ENCODE data around the gene IFITM2.

IFITM2 gene

GRCh38 chr11:280706-281485 lies 26.7 kb upstream of the IFITM2 start:
- no peak overlapping the region for H2AFZ ChIP-seq (ENCODE audit: low read depth, low read length)
- H3K4me3 ChIP-seq (ENCODE audit: low read length): no peak overlapping the region
- H3K27ac ChIP-seq (ENCODE audit: low read length): no peak overlapping the region
- H3K9ac ChIP-seq (ENCODE audit: low read length): no peak overlapping the region
- H3K4me2 ChIP-seq (ENCODE audit: low read length): no peak overlapping the region
- no peaks in the 10 kb centered on the region for H3K79me2 ChIP-seq (ENCODE audit: low read length)
- TF ChIP-seq EZH2phosphoT487 (IDR thresholded peaks at IDR 0.05; ENCODE audit: low read depth) (no peak), CTCF (IDR thresholded peaks at IDR 0.05; ENCODE audit: low read depth, low read length) (no peak)
- peaks cover 3% of the 10 kb centered on the region for H3K36me3 ChIP-seq (replicated peaks; ENCODE audit: low read depth, low read length)
- no peaks in the 10 kb centered on the region for H3K9me3 ChIP-seq (ENCODE audit: insufficient read depth, low read length)
- no peaks in the 10 kb centered on the region for H3K4me1 ChIP-seq (ENCODE audit: low read length)
- H3K27me3 ChIP-seq (ENCODE audit: low read depth, low read length): no peaks in the 10 kb centered on the region
- no peaks in the 10 kb centered on the region for H4K20me1 ChIP-seq (ENCODE audit: insufficient read depth, low read length)

GRCh38 chr11:281486-282161 lies 26.0 kb upstream of the IFITM2 start:
- Histone ChIP-seq H3K36me3 (replicated peaks; ENCODE audit: low read depth, low read length) (no peaks in the 10 kb centered on the region), H3K27ac (ENCODE audit: low read length) (no peak overlapping the region), H3K9ac (ENCODE audit: low read length) (no peak overlapping the region), H3K79me2 (ENCODE audit: low read length) (no peaks in the 10 kb centered on the region), H3K9me3 (ENCODE audit: insufficient read depth, low read length) (no peaks in the 10 kb centered on the region), H2AFZ (ENCODE audit: low read depth, low read length) (no peak overlapping the region), H3K4me3 (ENCODE audit: low read length) (no peak overlapping the region), H3K27me3 (ENCODE audit: low read depth, low read length) (no peaks in the 10 kb centered on the region), H3K4me1 (ENCODE audit: low read length) (no peaks in the 10 kb centered on the region), H4K20me1 (ENCODE audit: insufficient read depth, low read length) (no peaks in the 10 kb centered on the region), H3K4me2 (ENCODE audit: low read length) (no peak overlapping the region)
- no peak for TF ChIP-seq EZH2phosphoT487 (IDR thresholded peaks at IDR 0.05; ENCODE audit: low read depth)
- no peak for TF ChIP-seq CTCF (IDR thresholded peaks at IDR 0.05; ENCODE audit: low read depth, low read length)

GRCh38 chr11:282171-282570 lies 25.4 kb upstream of the IFITM2 start:
- Histone ChIP-seq H3K27me3 (ENCODE audit: low read depth, low read length) (no peaks in the 10 kb centered on the region), H2AFZ (ENCODE audit: low read depth, low read length) (no peak overlapping the region), H3K4me1 (ENCODE audit: low read length) (no peaks in the 10 kb centered on the region), H3K9me3 (ENCODE audit: insufficient read depth, low read length) (no peaks in the 10 kb centered on the region), H3K27ac (ENCODE audit: low read length) (no peak overlapping the region), H3K79me2 (ENCODE audit: low read length) (no peaks in the 10 kb centered on the region), H3K4me2 (ENCODE audit: low read length) (no peak overlapping the region), H3K36me3 (replicated peaks; ENCODE audit: low read depth, low read length) (no peaks in the 10 kb centered on the region), H4K20me1 (ENCODE audit: insufficient read depth, low read length) (no peaks in the 10 kb centered on the region), H3K9ac (ENCODE audit: low read length) (no peak overlapping the region), H3K4me3 (ENCODE audit: low read length) (no peak overlapping the region)
- TF ChIP-seq CTCF (IDR thresholded peaks at IDR 0.05; ENCODE audit: low read depth, low read length) (no peak), EZH2phosphoT487 (IDR thresholded peaks at IDR 0.05; ENCODE audit: low read depth) (no peak)

GRCh38 chr11:282630-283360 lies 24.8 kb upstream of the IFITM2 start:
- H3K9me3 ChIP-seq (ENCODE audit: insufficient read depth, low read length): no peaks in the 10 kb centered on the region
- no peak overlapping the region for H3K9ac ChIP-seq (ENCODE audit: low read length)
- H2AFZ ChIP-seq (ENCODE audit: low read depth, low read length): no peak overlapping the region
- no peaks in the 10 kb centered on the region for H4K20me1 ChIP-seq (ENCODE audit: insufficient read depth, low read length)
- H3K27ac ChIP-seq (ENCODE audit: low read length): no peak overlapping the region
- peaks cover 4% of the 10 kb centered on the region; the same call in 1 of the 2 replicates for H3K27me3 ChIP-seq (ENCODE audit: low read depth, low read length)
- TF ChIP-seq CTCF (IDR thresholded peaks at IDR 0.05; ENCODE audit: low read depth, low read length) (no peak), EZH2phosphoT487 (IDR thresholded peaks at IDR 0.05; ENCODE audit: low read depth) (no peak)
- H3K4me3 ChIP-seq (ENCODE audit: low read length): no peak overlapping the region
- no peaks in the 10 kb centered on the region for H3K36me3 ChIP-seq (replicated peaks; ENCODE audit: low read depth, low read length)
- H3K79me2 ChIP-seq (ENCODE audit: low read length): no peaks in the 10 kb centered on the region
- no peak overlapping the region for H3K4me2 ChIP-seq (ENCODE audit: low read length)
- H3K4me1 ChIP-seq (ENCODE audit: low read length): peaks cover 1% of the 10 kb centered on the region; the same call in 1 of the 2 replicates
